HG03565 (cell line): Measurements from ENCODE around the gene TECTB.
"Not testable (repeated sequence)": the region's sequence is repeated elsewhere in the genome, so short reads cannot be mapped to it uniquely, and the experiment has no call there.

ENCODE experiments used
- ATAC-seq: cut with Tn5 transposase; IDR thresholded peaks from one replicate; pipeline ENCODE4 v1.9.1; 2021; ENCODE audit warnings: mild to moderate bottlenecking, moderate library complexity; ENCODE audit not compliant: unreplicated experiment

The TECTB gene

GRCh38 chr10:112283100-112283499 is at the start of gene TECTB:
TSS of gene TECTB (plus strand) at chr10:112283400. CDS start at chr10:112283735, 335 bp downstream.
- ATAC-seq, result no peak

DNA sequence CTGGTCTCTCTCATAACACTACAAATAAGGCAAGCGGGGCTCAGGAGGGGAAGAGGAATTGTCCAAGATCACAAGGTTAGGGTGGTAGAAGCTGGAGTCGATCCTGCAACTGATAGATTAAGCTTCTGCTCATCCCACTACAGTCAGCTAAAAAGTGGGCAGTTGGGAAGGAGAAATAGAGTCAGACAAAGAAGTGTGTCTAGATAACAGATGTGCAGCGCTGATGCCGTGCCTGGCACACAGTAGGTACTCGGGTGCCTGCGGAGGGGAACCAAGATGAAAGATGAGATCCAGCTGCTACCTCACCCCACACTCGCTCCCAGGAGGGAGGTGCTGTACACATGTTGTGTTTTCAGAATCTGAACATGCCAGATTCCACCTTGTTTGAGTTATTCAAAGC is 48.1 kb upstream of the TECTB start:
- no peak for ATAC-seq

DNA sequence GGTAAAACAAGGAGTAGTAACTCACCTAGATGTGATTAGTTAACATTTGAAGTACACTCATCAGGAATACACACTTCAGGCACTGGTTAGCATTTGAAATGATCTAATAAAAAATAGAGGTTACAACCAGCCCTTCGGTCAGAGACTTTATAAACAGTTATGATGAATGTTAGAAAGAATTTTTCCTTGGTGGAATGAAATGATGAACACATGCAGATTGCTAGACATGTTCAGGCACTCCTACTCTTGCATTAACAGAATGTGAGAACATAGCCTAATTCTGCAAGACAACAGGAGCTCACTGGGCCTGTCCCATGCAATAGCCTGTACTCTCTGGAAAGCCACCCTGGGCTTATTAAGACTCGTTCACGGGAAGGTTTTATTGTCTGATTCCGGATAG is 47.3 kb upstream of the TECTB start:
- ATAC-seq, result no peak

DNA sequence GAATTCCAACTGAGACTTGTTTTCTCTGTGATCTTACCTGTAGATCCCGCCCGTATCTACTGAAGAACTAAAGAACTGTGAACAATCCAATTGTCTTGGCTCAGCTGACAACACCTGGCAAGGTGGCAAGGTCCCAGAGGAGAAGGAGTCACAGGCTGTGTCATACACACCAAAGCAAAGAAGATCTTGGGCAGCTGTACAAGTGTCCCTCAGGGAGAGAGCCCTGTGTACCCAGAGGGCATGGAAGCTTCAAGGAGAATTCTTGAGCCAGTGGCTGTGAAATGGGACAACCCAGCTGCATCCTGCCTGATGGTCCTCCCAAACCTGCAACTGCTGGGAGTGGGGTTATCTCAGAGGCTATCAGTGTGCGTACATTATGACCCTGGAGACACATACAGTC is 46.7 kb upstream of the TECTB start:
- no peak for ATAC-seq

DNA sequence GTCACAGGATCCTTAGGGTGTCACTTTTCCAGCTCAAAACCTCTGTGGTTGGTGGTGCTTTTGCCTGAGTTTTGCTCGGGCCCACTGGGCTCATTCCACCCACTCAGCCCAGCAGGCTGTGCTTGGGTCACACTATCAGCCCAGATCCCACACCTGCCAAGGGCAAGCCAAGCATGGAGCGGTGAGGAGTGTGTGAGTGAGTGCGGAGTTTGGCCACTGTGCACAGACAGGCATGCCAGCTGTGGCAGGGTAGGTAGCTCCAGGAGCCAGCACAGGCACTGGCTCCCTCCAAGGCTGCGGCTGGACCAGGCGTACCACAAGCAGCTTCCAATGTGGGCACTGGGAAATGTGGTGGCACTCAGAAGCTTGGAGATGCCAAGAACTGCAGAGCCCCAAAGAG is 43.9 kb upstream of the TECTB start:
- ATAC-seq, result no peak

GRCh38 chr10:112240441-112240840 is 42.8 kb upstream of the TECTB start:
- no peak for ATAC-seq

- no peak for ATAC-seq
Measured at GRCh38 chr10:112241651-112242341, 41.4 kb upstream of the TECTB start.

DNA sequence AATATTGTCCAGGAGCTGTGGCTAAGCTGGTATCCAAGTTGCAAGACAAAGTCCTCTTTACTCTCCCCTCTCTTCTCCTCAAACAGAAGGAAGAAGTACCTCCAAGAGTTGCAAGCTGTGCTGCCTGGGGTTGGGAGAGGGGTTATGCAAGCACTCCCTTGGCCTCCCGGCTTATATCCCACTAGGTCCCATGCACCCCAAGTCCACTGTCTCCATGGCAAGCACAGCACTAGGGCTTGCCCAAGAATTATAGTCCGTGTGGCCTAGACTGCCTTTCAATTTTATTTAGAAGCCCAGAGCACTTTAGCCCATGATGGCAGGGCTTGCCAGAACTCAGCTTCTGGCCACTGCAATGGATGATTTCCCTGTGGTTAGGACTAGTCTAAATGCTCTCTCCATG is 40.4 kb upstream of the TECTB start:
- ATAC-seq, result no peak

DNA sequence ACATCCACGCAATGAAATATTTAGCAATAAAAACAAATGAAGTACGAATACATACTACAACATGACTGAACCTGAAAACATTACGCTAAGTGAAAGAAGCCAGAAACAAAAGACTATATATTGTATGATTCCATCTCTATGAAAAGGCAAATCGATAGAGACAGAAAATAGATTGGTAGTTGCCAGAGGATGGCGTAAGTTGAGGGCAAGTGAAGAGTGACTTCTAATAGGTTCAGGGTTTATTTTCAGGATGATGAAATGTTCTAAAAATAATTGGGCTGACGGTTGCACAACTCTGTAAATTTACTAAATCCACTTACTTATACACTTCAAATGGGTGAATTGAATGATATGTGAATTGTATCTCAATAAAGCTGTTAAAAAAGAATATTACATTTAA is 39.5 kb upstream of the TECTB start:
- ATAC-seq, result no peak

DNA sequence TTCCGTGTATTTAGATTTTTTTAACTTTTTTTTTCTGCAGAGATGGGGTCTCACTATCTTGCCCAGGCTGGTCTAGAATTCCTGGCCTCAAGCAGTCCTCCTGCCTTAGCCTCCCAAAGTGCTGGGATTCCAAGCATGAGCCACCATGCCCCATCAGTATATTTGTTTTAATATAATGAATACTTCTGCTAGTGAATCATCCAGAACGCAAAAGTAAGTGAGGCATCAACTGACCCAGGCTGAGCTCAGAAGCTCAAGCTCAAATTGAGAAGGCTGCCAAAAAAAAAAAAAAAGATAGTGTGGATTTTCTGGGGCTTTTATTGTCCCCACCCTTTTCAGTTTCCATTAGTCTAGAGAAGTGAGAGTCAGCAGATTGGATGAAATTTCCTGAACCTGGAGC is 39.0 kb upstream of the TECTB start:
- no peak for ATAC-seq

DNA sequence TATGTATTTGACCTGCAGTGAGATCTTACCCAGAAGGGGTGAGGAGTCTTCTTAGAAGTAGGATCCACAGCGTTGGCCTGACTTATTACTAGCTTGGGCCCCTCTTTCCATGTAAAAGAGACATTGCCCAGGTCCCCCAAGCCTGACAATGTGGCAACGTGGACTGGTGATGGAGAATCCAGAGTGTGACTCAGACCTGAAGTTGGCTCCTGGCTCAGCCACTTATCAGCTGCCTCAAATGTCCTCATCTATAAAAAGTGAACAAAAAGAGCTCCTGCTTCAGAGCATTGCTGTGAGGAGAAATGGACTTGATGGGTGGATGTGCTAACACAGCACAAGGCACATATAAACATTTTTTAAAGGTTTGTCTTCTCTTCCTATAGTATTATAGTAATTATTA is 35.4 kb upstream of the TECTB start:
- ATAC-seq, result no peak

DNA sequence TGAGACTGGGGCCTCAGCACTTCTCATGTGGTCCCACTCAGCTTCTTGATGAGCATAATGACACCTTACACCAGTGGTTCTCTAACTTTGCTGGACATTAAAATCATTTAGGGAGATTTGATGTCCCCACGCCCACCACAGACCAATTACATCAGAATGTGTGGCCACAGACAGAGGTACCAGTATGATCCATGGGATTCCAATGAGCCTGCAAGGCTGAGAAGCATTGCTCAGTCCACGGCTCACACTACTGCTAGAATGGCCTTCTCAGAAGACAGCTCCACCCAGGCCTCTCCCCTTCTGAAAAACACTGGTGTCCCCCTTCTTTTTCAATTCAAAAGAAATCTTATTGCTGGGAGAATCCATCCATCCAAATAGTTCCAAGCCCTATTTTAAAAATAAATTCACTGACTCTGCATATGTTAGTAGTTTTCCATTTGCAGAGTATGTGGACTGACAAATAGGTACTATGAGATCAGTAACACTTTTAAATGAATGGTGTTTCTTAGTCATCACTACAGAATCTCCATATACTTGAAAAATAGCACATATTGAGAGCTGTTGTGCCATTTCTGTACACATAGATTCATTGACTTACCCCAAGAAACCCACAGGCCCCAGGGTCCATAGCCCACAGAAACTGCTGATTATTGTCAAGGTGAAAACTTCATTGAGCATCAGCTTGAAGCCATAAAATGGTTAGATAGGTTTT is 34.5 kb upstream of the TECTB start:
- no peak for ATAC-seq

DNA sequence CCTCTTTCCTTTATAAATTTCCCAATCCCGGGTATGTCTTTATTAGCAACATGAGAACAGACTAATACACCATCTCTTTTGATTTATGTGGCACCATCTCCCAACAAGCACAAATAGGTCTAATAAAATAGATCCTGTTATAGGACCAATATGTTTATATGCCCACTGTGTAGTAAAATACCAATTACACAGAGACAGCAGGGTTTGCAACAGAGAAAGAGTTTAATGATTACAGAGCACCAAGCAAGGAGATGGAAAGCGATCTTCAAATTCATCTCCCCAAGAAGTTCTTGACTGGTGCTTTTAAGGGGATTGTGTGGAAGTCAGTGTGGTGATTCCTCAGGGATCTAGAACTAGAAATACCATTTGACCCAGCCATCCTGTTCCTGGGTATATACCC is 33.5 kb upstream of the TECTB start:
- no peak for ATAC-seq

DNA sequence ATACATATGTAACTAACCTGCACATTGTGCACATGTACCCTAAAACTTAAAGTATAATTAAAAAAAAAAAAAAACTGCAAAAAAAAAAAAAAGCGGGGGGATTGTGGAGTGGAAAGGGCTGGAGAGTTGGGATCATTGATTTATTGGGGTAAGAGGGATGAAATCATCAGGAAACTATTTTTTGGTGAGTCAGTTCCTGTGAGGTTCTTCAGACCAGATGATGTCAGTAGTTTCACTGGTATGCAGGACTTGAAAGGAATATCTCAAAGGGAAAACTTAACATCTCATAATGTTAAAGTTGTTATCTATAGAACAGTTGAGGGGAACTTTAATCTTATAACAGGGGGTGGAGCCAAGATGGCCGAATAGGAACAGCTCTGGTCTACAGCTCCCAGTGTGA is 32.6 kb upstream of the TECTB start:
- ATAC-seq, result no peak

DNA sequence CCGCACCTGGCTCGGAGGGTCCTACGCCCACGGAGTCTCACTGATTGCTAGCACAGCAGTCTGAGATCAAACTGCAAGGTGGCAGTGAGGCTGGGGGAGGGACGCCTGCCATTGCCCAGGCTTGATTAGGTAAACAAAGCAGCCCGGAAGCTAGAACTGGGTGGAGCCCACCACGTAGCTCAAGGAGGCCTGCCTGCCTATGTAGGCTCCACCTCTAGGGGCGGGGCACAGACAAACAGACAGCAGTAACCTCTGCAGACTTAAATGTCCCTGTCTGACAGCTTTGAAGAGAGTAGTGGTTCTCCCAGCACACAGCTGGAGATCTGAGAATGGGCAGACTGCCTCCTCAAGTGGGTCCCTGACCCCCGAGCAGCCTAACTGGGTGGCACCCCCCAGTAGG is 32.0 kb upstream of the TECTB start:
- ATAC-seq, result not testable (repeated sequence)

- ATAC-seq, result no peak
Measured at GRCh38 chr10:112258407-112258806, 24.8 kb upstream of the TECTB start.

GRCh38 chr10:112259688-112260087 is 23.5 kb upstream of the TECTB start:
- ATAC-seq, result no peak

DNA sequence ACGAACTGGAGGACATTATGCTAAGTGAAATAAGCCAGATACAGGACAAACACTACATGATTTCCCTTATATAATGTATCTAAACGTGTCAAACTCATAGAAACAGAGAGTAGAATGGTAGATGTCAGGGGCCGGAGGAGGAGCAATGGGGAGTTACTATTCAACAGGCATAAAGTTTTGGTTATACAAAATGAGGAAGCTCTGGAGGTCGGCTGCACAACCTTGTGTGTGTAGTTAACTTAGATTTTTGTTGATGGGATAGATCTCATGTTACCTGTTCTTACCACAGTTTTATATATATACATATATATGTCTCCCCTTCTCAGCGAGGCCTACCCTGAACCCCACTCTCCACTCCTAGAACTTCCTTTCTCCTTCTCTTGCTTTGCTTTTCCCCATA is 22.4 kb upstream of the TECTB start:
- ATAC-seq, result no peak

GRCh38 chr10:112261281-112261822 is 21.8 kb upstream of the TECTB start:
- no peak for ATAC-seq

DNA sequence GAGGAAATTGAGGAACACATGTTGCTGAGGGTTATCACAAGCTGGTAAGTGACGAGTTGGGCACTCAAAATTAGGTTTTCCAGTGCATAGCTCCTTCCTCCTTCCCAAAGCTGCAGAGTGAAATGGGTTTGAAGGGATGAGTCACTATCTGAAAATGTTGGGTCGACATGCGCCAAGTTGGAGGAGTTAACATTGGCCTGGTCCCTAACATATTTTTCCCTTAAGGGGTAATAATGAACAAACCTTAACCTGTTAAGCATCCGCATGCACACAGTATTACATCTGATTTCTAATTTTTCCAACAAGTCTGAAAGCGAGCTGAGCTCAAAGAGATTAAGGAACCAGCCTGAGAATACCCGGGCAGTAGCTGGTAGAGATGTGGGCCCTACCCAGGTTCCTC is 20.7 kb upstream of the TECTB start:
- no peak for ATAC-seq

DNA sequence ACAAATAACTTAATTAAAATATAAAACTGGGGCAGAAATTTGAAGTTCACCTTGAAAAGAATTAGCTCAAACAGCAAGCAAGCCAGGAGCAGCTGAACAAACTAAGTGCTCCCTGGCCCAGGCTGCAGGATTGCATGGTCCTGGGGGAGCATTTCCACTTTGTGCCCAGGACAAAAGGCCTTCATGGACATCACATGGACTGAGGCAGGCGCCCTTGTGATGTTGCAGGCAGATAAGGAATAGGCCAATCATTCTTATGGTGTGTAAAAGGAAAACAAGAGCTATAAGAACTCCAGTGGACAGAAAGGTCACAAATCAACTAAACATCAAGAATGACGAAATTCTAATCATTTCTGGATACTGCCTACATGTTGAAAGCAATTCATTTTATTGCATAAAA is 17.5 kb upstream of the TECTB start:
- ATAC-seq, result no peak

DNA sequence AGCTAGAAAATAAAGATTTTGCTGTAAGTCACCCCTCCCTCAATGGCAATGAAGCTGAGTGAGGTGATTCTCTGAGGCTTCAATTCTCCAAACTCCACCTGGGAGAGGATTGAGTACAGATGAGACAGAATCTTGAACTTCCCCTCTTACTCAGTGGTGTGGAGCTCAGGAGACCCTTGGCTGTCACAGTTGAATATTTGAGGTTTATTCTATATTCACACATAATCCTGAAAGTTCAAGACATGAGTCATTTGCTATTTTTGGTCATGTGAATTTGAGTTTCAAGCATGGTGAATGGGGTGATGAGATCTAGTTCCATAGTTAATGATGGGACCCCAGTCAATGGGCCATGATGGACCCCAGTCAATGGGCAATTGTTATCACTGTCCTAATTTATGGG is 13.9 kb upstream of the TECTB start:
- no peak for ATAC-seq
